Measurements from ENCODE around the gene PHLPP1. TPM values are rescaled to one million over a fixed set of nuclear protein-coding genes. Genes with fewer than 3 reads are reported as not detected.

PHLPP1 gene
- total and polyA plus RNA-seq, 8 donors: 2.1 to 77.0 (median 12.5) TPM

- no peak for DNase-seq
- Histone ChIP-seq H3K27me3 (no peaks in the 10 kb centered on the region), H3K4me1 (peaks cover 0 to 58% (median 29%) of the 10 kb centered on the region in 4 donors), H3K27ac (no peak overlapping the region), H3K4me3 (no peak overlapping the region), H3K9me3 (no peaks in the 10 kb centered on the region), H3K36me3 (no peaks in the 10 kb centered on the region)
- 52 to 61% (median 57%) methylated on average over 4 of the region's 4 CpGs for WGBS, 5 donors
- TF ChIP-seq EP300 (IDR thresholded peaks at IDR 0.05) (no peak), CTCF (IDR thresholded peaks at IDR 0.05) (no peak), POLR2A (IDR thresholded peaks at IDR 0.05) (no peak), POLR2AphosphoS5 (IDR thresholded peaks at IDR 0.05) (no peak)
- intact Hi-C loops (cut with DNase I; ENCODE audit: low total_unique reads): no loop called here
These were observed 4.7 kb downstream of the PHLPP1 start for GRCh38 chr18:62720048-62720447.

- Histone ChIP-seq H3K4me1 (peaks cover 0 to 61% (median 31%) of the 10 kb centered on the region in 4 donors), H3K9me3 (no peaks in the 10 kb centered on the region), H3K27ac (no peak overlapping the region), H3K36me3 (no peaks in the 10 kb centered on the region), H3K27me3 (no peaks in the 10 kb centered on the region), H3K4me3 (no peak overlapping the region)
- intact Hi-C loops (cut with DNase I; ENCODE audit: low total_unique reads): no loop called here
- no peak for DNase-seq
- TF ChIP-seq EP300 (IDR thresholded peaks at IDR 0.05) (no peak), POLR2AphosphoS5 (IDR thresholded peaks at IDR 0.05) (no peak), CTCF (IDR thresholded peaks at IDR 0.05) (no peak), POLR2A (IDR thresholded peaks at IDR 0.05) (no peak)
- WGBS, 5 donors: 80 to 84% (median 83%) methylated on average over 12 of the region's 12 CpGs
These were observed 5.6 kb downstream of the PHLPP1 start for GRCh38 chr18:62720766-62721613.

- WGBS, 5 donors: 87 to 91% (median 91%) methylated on average over 8 of the region's 8 CpGs
- no peaks in the 10 kb centered on the region for H3K27me3 ChIP-seq
- TF ChIP-seq CTCF (IDR thresholded peaks at IDR 0.05): no peak
- TF ChIP-seq POLR2A (IDR thresholded peaks at IDR 0.05): no peak
- no peak for TF ChIP-seq EP300 (IDR thresholded peaks at IDR 0.05)
- no peak overlapping the region for H3K27ac ChIP-seq
- H3K4me3 ChIP-seq: no peak overlapping the region
- H3K9me3 ChIP-seq: no peaks in the 10 kb centered on the region
- DNase-seq: no peak
- intact Hi-C loops (cut with DNase I; ENCODE audit: low total_unique reads): no loop called here
- no peaks in the 10 kb centered on the region for H3K36me3 ChIP-seq
- peaks cover 0 to 55% (median 28%) of the 10 kb centered on the region in 4 donors for H3K4me1 ChIP-seq
These were observed 6.8 kb downstream of the PHLPP1 start for GRCh38 chr18:62721839-62722795.

GRCh38 chr18:62723666-62724281 is 8.4 kb downstream of the PHLPP1 start:
- Histone ChIP-seq H3K36me3 (no peaks in the 10 kb centered on the region), H3K27me3 (no peaks in the 10 kb centered on the region), H3K4me3 (no peak overlapping the region), H3K27ac (no peak overlapping the region), H3K4me1 (peaks cover 0 to 39% (median 20%) of the 10 kb centered on the region in 4 donors), H3K9me3 (no peaks in the 10 kb centered on the region)
- WGBS, 5 donors: 49 to 59% (median 51%) methylated on average over 5 of the region's 5 CpGs
- intact Hi-C loops (cut with DNase I; ENCODE audit: low total_unique reads): no loop called here
- TF ChIP-seq CTCF (IDR thresholded peaks at IDR 0.05) (no peak), POLR2A (IDR thresholded peaks at IDR 0.05) (no peak), EP300 (IDR thresholded peaks at IDR 0.05) (no peak), POLR2AphosphoS5 (IDR thresholded peaks at IDR 0.05) (no peak)
- DNase-seq: no peak

Data from stomach (tissue), 9 donors.